H1 (cell line): ENCODE measurements around the gene TMEM232. TPM values are rescaled to one million over a fixed set of nuclear protein-coding genes. Genes with fewer than 3 reads are reported as not detected.

Source experiments
- CTCF ChIA-PET: fragments of 300-600 bp; sonication (Branson Sonifier 250); formaldehyde crosslinking; loops from one replicate; lab custom pipeline; 2021; ENCODE audit not compliant: partially characterized antibody; lab: Charles Lee
- POLR2A ChIA-PET: fragments of 300-600 bp; sonication (Branson Sonifier 250); formaldehyde crosslinking; loops from one replicate; lab custom pipeline; 2021; ENCODE audit warnings: inconsistent platforms; ENCODE audit not compliant: partially characterized antibody; lab: Charles Lee
- DNase-seq, 2 experiments: peaks; one replicate each; pipeline versions ENCODE4 v3.0.0 to v3.0.0-alpha.2; 2010 to 2022; ENCODE audit warnings: low spot score in 2 of 2, low read depth in 1 of 2, mixed read lengths in 1 of 2
- FAIRE-seq: peaks from 2 replicates; lab custom pipeline; 2011; peaks lifted over from hg19 to GRCh38; lab: Jason Lieb, UNC
- H2AFZ ChIP-seq: 2 replicates; pipeline ENCODE4 v1.8.1; 2012; ENCODE audit warnings: low read length, inconsistent platforms
- H2AK5ac ChIP-seq: 2 replicates; pipeline ENCODE4 v1.6.1; 2013; ENCODE audit warnings: low read depth, low read length
- H2BK120ac ChIP-seq: replicated peaks from 2 replicates; pipeline ENCODE3; 2013; ENCODE audit warnings: low read depth, low read length, inconsistent platforms
- H2BK12ac ChIP-seq: 2 replicates; pipeline ENCODE4 v1.6.1; 2013; ENCODE audit warnings: low read depth, low read length
- H2BK15ac ChIP-seq: 2 replicates; pipeline ENCODE4 v1.6.1; 2013; ENCODE audit warnings: low read length
- H2BK20ac ChIP-seq: 2 replicates; pipeline ENCODE4 v1.6.1; 2013; ENCODE audit warnings: low read length
- H2BK5ac ChIP-seq: 2 replicates; pipeline ENCODE4 v1.6.1; 2013; ENCODE audit warnings: low read depth, low read length
- H3K14ac ChIP-seq: 2 replicates; pipeline ENCODE4 v1.6.1; 2013; ENCODE audit warnings: inconsistent platforms; ENCODE audit not compliant: insufficient read length
- H3K18ac ChIP-seq: 2 replicates; pipeline ENCODE4 v1.6.1; 2013; ENCODE audit warnings: low read length; ENCODE audit errors: extremely low read depth
- H3K23ac ChIP-seq: 2 replicates; pipeline ENCODE4 v1.6.1; 2013; ENCODE audit warnings: inconsistent platforms; ENCODE audit not compliant: insufficient read length
- H3K23me2 ChIP-seq: 2 replicates; pipeline ENCODE4 v1.6.1; 2013; ENCODE audit warnings: low read depth, low read length
- H3K27ac ChIP-seq: 2 replicates; pipeline ENCODE4 v1.6.1; 2011; ENCODE audit warnings: low read depth, low read length, inconsistent platforms
- H3K27me3 ChIP-seq, 4 experiments: replicated peaks in 1 of 4; 1 replicate in 1 of 4; 2 replicates in 3 of 4; pipeline versions ENCODE4 v1.6.1 to v1.8.1; 2011 to 2013; ENCODE audit warnings: low read length in 3 of 4, mild to moderate bottlenecking in 3 of 4, inconsistent platforms in 2 of 4, mixed read lengths in 2 of 4, moderate library complexity in 1 of 4; ENCODE audit not compliant: control insufficient read depth in 3 of 4, insufficient read depth in 3 of 4; ENCODE audit errors: extremely low read depth in 1 of 4
- H3K36me3 ChIP-seq, 4 experiments: 2 replicates each; pipeline versions ENCODE4 v1.6.1 to v1.8.1; 2011 to 2013; ENCODE audit warnings: mild to moderate bottlenecking in 4 of 4, low read length in 3 of 4, moderate library complexity in 2 of 4, control low read depth in 1 of 4, inconsistent platforms in 1 of 4; ENCODE audit not compliant: insufficient read depth in 4 of 4, control insufficient read depth in 2 of 4
- H3K4ac ChIP-seq: replicated peaks from 2 replicates; pipeline ENCODE3; 2013; ENCODE audit warnings: low read length, low read depth, mixed read lengths, inconsistent platforms; ENCODE audit not compliant: insufficient read length
- H3K4me1 ChIP-seq, 4 experiments: replicated peaks in 1 of 4; 1 replicate in 1 of 4; 2 replicates in 3 of 4; pipeline versions ENCODE4 v1.6.1 to v1.8.1; 2011 to 2013; ENCODE audit warnings: low read length in 3 of 4, inconsistent platforms in 2 of 4, mixed read lengths in 1 of 4; ENCODE audit not compliant: insufficient read depth in 4 of 4, control insufficient read depth in 3 of 4
- H3K4me2 ChIP-seq, 2 experiments: 2 replicates each; pipeline versions ENCODE4 v1.6.1 to v1.8.1; 2011 to 2013; ENCODE audit warnings: low read depth in 2 of 2, low read length in 2 of 2, control low read depth in 1 of 2, inconsistent platforms in 1 of 2, mild to moderate bottlenecking in 1 of 2; ENCODE audit not compliant: insufficient read depth in 1 of 2
- H3K4me3 ChIP-seq, 4 experiments: fragments of 200-600, 300-600 bp in 1 of 4; sonication (generic), shearing (Covaris generic), sonication (Bioruptor Twin) in 1 of 4; 2 replicates each; pipeline versions ENCODE4 v1.5.1 to v1.8.1; 2011 to 2016; ENCODE audit warnings: low read length in 4 of 4, low read depth in 3 of 4, control low read depth in 2 of 4, inconsistent platforms in 2 of 4, mild to moderate bottlenecking in 2 of 4, mixed read lengths in 1 of 4, moderate library complexity in 1 of 4; ENCODE audit not compliant: insufficient read depth in 2 of 4; ENCODE audit errors: extremely low read depth in 1 of 4
- H3K56ac ChIP-seq: replicated peaks from 2 replicates; pipeline ENCODE3; 2013; ENCODE audit warnings: low read depth, mild to moderate bottlenecking, mixed read lengths, low read length, inconsistent platforms; ENCODE audit not compliant: insufficient read length
- H3K79me1 ChIP-seq: 2 replicates; pipeline ENCODE4 v1.6.1; 2013; ENCODE audit warnings: low read depth, low read length, control low read depth
- H3K79me2 ChIP-seq, 2 experiments: 2 replicates each; pipeline versions ENCODE4 v1.6.1 to v1.8.1; 2012 to 2013; ENCODE audit warnings: low read length in 2 of 2, mild to moderate bottlenecking in 2 of 2, inconsistent platforms in 1 of 2; ENCODE audit not compliant: insufficient read depth in 2 of 2, control insufficient read depth in 1 of 2
- H3K9ac ChIP-seq, 4 experiments: replicated peaks in 1 of 4; 1 replicate in 1 of 4; 2 replicates in 3 of 4; pipeline versions ENCODE4 v1.6.1 to v1.8.1; 2011 to 2013; ENCODE audit warnings: low read depth in 3 of 4, low read length in 3 of 4, control low read depth in 2 of 4, mild to moderate bottlenecking in 2 of 4, moderate library complexity in 2 of 4, inconsistent platforms in 1 of 4; ENCODE audit errors: extremely low read depth in 1 of 4
- H3K9me3 ChIP-seq, 2 experiments: 2 replicates each; pipeline versions ENCODE4 v1.6.1 to v1.8.1; 2012 to 2013; ENCODE audit warnings: mild to moderate bottlenecking in 2 of 2, moderate library complexity in 2 of 2, control low read depth in 1 of 2, inconsistent platforms in 1 of 2, low read depth in 1 of 2, low read length in 1 of 2, mixed read lengths in 1 of 2; ENCODE audit not compliant: insufficient read depth in 2 of 2
- H4K20me1 ChIP-seq, 2 experiments: replicated peaks in 1 of 2; 2 replicates each; pipeline versions ENCODE3 to v1.8.1; 2011 to 2013; ENCODE audit warnings: inconsistent platforms in 2 of 2, low read length in 2 of 2, mild to moderate bottlenecking in 1 of 2; ENCODE audit not compliant: insufficient read depth in 2 of 2, control insufficient read depth in 1 of 2
- H4K5ac ChIP-seq: 2 replicates; pipeline ENCODE4 v1.6.1; 2013; ENCODE audit warnings: low read length, low read depth, mixed read lengths, inconsistent platforms; ENCODE audit not compliant: insufficient read length
- H4K8ac ChIP-seq: 2 replicates; pipeline ENCODE4 v1.8.0; 2013; ENCODE audit warnings: mild to moderate bottlenecking, moderate library complexity, low read length, inconsistent platforms; ENCODE audit not compliant: insufficient read depth; ENCODE audit errors: extremely low read depth
- H4K91ac ChIP-seq: replicated peaks from 2 replicates; pipeline ENCODE3; 2013; ENCODE audit warnings: low read length, mixed read lengths, inconsistent platforms; ENCODE audit not compliant: insufficient read length
- ATF3 ChIP-seq: IDR thresholded peaks from 2 replicates; pipeline ENCODE4 v1.6.1; 2011; ENCODE audit warnings: low read depth, mild to moderate bottlenecking, low read length; ENCODE audit not compliant: insufficient read depth
- JUND ChIP-seq: IDR thresholded peaks from 2 replicates; pipeline ENCODE4 v1.6.1; 2011; ENCODE audit warnings: mild to moderate bottlenecking, improper control_type of control experiment, low read length
- NANOG ChIP-seq: IDR thresholded peaks from 2 replicates; pipeline ENCODE4 v1.6.1; 2011; ENCODE audit warnings: low read length, low read depth, mild to moderate bottlenecking, inconsistent platforms; ENCODE audit not compliant: insufficient read depth, poor library complexity, severe bottlenecking
- POLR2A ChIP-seq, 2 experiments: IDR thresholded peaks; 1 replicate in 1 of 2; 2 replicates in 1 of 2; pipeline ENCODE4 v1.6.1; 2011; ENCODE audit warnings: low read depth in 2 of 2, low read length in 2 of 2, mild to moderate bottlenecking in 2 of 2; ENCODE audit errors: control extremely low read depth in 1 of 2
- POU5F1 ChIP-seq: IDR thresholded peaks from 2 replicates; pipeline ENCODE4 v1.6.1; 2011; ENCODE audit warnings: low read depth, mild to moderate bottlenecking, low read length, moderate library complexity
- SAP30 ChIP-seq: fragments of 300-600 bp; sonication (generic); IDR thresholded peaks from 2 replicates; pipeline ENCODE4 v1.7.1; 2012; ENCODE audit warnings: low read length, moderate library complexity, mild to moderate bottlenecking, inconsistent platforms; ENCODE audit not compliant: insufficient read depth, insufficient replicate concordance
- TAF7 ChIP-seq: optimal IDR thresholded peaks from 2 replicates; pipeline ENCODE3; 2011; ENCODE audit warnings: low read depth, mild to moderate bottlenecking, inconsistent platforms, low read length, moderate library complexity, borderline replicate concordance
- WGBS, 2 experiments: shearing (Covaris generic) in 1 of 2; methylation state at CpG; one replicate each; pipeline versions ENCODE4 v1.1.6 to v1.1.7; 2013 to 2015; ENCODE audit warnings: low lambda C conversion rate in 2 of 2, mixed read lengths in 2 of 2, inconsistent platforms in 1 of 2, low coverage in 1 of 2, missing lambda C conversion rate in 1 of 2; ENCODE audit not compliant: insufficient replicate concordance in 2 of 2, insufficient coverage in 1 of 2, insufficient read length in 1 of 2; ENCODE audit errors: extremely low coverage in 1 of 2, missing lambda C conversion rate in 1 of 2; 5-methylcytosine and 5-hydroxymethylcytosine counted together
- polyA plus RNA-seq, 7 experiments: library from polyadenylated mRNA; depleted of rRNA in 3 of 7; stranded (reverse) in 5 of 7; unstranded in 2 of 7; fragments of >200 nt in 5 of 7; fragments of 200-250 nt in 2 of 7; gene quantifications; 1 replicate in 5 of 7; 2 replicates in 1 of 7; 4 replicates in 1 of 7; pipeline versions ENCODE4 v1.2.1 to v1.2.3, GENCODE V29; 2011 to 2013; ENCODE audit warnings: missing spikeins in 2 of 7, mixed read lengths in 2 of 7
- total RNA-seq: library from RNA; stranded (reverse); fragmentation: NEBNext Ultra II Directional; extraction: Animal tissue kit (Norgen Biotek cat#: 25700); gene quantifications from 2 replicates; pipeline ENCODE4 v1.2.1, GENCODE V29; 2021

The TMEM232 gene
- total and polyA plus RNA-seq, 2 of the 8 experiments (the other 6 are each of a cell fraction or from before 2014, with no cell fraction given), result 0.38 to 1.3 TPM

DNA sequence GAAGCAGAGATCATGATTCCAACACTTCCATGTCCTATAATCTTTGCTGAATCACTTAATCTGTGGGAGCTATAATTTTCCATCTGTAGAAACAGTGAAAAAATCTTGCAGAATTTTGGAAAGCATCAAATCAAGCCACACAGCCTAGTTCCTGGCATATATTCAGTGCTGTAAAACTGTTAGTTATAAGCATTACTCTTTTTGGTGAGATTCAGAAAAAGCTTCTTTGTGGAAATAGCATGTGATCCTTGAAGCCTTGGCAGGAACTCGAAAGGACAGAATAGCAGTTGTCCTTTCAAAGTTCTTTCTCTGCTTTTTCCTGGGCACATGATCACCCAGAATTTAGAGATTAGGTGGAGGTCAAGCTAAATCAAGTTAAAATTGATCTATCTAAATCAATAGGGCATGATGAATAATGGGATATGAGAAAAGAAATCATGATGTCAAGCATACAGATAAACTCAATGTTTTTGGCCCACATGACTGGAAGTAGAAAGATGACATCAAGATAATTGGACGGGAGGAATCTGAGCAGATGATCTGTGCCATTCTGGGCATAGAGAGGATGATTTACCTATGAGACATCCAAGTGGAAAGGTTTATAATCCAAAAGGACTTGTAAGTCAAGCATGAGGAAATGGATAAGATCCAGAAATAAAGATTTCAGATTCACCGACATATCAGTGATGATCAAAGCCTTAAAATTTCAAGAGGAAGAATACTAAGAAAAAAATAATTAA lies 73.1 kb downstream of the TMEM232 start:
- ChIA-PET CTCF (no interaction called here), POLR2A (no interaction called here)
- Histone ChIP-seq H3K9me3 (no peaks in the 10 kb centered on the region), H3K23me2 (peaks cover 2% of the 10 kb centered on the region; the same call in 1 of the 2 replicates), H2BK15ac (no peak overlapping the region), H3K36me3 (no peaks in the 10 kb centered on the region), H4K91ac (no peak overlapping the region), H2BK120ac (no peak overlapping the region), H3K4ac (no peak overlapping the region), H2AK5ac (no peak overlapping the region), H3K4me2 (no peak overlapping the region), H3K4me3 (no peak overlapping the region), H2BK20ac (no peak overlapping the region), H3K27me3 (no peaks in the 10 kb centered on the region), H3K9ac (no peak overlapping the region), H3K4me1 (no peaks in the 10 kb centered on the region; a peak in 1 of 7 replicates), H4K5ac (no peak overlapping the region), H4K20me1 (no peaks in the 10 kb centered on the region), H2BK12ac (no peak overlapping the region), H3K18ac (no peak overlapping the region), H2BK5ac (no peak overlapping the region), H2AFZ (no peak overlapping the region), H3K27ac (no peak overlapping the region), H3K79me1 (no peaks in the 10 kb centered on the region), H4K8ac (no peak overlapping the region), H3K79me2 (no peaks in the 10 kb centered on the region), H3K14ac (no peak overlapping the region), H3K23ac (no peak overlapping the region), H3K56ac (no peak overlapping the region)
- 86% methylated on average over 3 of the region's 3 CpGs; no CpG with 5 or more reads in 1 of the 2 experiments for WGBS, 2 experiments
- DNase-seq (no peak), FAIRE-seq (no peak)
- no peak for TF ChIP-seq JUND
- no peak for TF ChIP-seq ATF3
- TF ChIP-seq POU5F1, result no peak
- TF ChIP-seq SAP30, result no peak
- TF ChIP-seq POLR2A (IDR thresholded peaks at IDR 0.05; ENCODE audit: control extremely low read depth in 1 of 2, low read depth in 2 of 2, low read length in 2 of 2), result no peak
- no peak for TF ChIP-seq TAF7
- TF ChIP-seq NANOG, result no peak
